ENCODE measurements around the gene CEACAM21. TPM values are rescaled to one million over a fixed set of nuclear protein-coding genes. Genes with fewer than 3 reads are reported as not detected.

The CEACAM21 gene
- total and polyA plus RNA-seq, 4 donors = 0.38 to 3.1 (median 1.6) TPM; not detected in 1

DNA sequence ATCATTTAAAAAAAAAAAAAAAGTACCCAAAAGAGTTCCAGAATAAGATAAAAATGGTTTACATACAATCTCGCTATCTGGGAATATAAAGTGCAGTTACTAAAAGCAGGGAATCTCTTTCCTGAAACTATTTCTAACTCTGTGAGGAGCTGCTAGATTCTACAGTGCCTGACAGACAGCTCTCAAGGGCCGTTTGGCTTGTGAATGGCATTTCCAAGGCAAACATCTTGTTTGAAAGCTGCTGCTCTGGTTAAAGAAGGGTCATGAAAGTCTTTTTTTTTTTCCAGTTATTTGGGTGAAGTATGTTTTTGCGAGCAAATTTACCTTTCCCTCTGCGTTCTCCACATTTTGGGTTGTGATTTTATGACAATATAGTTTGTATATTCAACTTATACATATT lies 29.0 kb upstream of the CEACAM21 start:
- ATAC-seq (ENCODE audit: low FRiP score) = no peak
- Histone ChIP-seq H3K27ac (ENCODE audit: low read depth in 1 of 2, low read length in 2 of 2) (no peak overlapping the region), H3K4me1 (ENCODE audit: control insufficient read depth in 1 of 2, insufficient read depth in 2 of 2, low read length in 2 of 2) (no peaks in the 10 kb centered on the region), H3K27me3 (ENCODE audit: control insufficient read depth in 1 of 2, insufficient read depth in 2 of 2, low read length in 1 of 2) (peaks cover 0 to 2% of the 10 kb centered on the region in 2 donors), H3K9me3 (ENCODE audit: control insufficient read depth, low read length) (no peaks in the 10 kb centered on the region), H3K36me3 (ENCODE audit: control insufficient read depth in 1 of 2, insufficient read depth in 2 of 2, low read length in 1 of 2) (no peaks in the 10 kb centered on the region), H3K4me3 (ENCODE audit: low read length in 2 of 2) (no peak overlapping the region)
- 54 to 56% methylated on average over 4 of the region's 4 CpGs for WGBS, 2 donors
- no peak for DNase-seq
- intact Hi-C loops (cut with DNase I) = no loop called here

DNA sequence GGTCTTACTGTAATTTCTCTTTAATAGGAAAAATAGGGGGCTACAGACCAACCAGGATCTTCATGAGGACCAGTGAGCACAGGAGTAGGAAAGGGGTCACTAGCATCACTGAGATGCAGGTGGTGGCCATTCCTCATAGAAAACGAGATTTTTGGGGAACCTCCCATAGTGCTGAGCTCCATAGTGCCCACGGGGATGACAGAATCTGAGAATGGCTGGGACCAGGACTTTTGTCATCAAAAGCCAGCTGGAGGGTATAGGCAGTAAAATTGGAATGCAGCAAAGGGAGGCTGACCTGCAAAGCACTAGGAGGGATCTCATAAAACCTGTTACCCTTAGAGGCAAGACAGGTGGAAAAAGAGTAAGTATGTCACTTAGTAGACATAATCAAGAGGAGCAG lies 28.4 kb upstream of the CEACAM21 start:
- 41 to 46% methylated on average over 2 of the region's 2 CpGs for WGBS, 2 donors
- Histone ChIP-seq H3K4me1 (ENCODE audit: control insufficient read depth in 1 of 2, insufficient read depth in 2 of 2, low read length in 2 of 2) (no peaks in the 10 kb centered on the region), H3K27ac (ENCODE audit: low read depth in 1 of 2, low read length in 2 of 2) (no peak overlapping the region), H3K36me3 (ENCODE audit: control insufficient read depth in 1 of 2, insufficient read depth in 2 of 2, low read length in 1 of 2) (no peaks in the 10 kb centered on the region), H3K27me3 (ENCODE audit: control insufficient read depth in 1 of 2, insufficient read depth in 2 of 2, low read length in 1 of 2) (peaks cover 0 to 2% of the 10 kb centered on the region in 2 donors), H3K4me3 (ENCODE audit: low read length in 2 of 2) (no peak overlapping the region), H3K9me3 (ENCODE audit: control insufficient read depth, low read length) (peaks cover under 1% of the 10 kb centered on the region)
- DNase-seq (no peak), ATAC-seq (ENCODE audit: low FRiP score) (no peak)
- intact Hi-C loops (cut with DNase I) = no loop called here

DNA sequence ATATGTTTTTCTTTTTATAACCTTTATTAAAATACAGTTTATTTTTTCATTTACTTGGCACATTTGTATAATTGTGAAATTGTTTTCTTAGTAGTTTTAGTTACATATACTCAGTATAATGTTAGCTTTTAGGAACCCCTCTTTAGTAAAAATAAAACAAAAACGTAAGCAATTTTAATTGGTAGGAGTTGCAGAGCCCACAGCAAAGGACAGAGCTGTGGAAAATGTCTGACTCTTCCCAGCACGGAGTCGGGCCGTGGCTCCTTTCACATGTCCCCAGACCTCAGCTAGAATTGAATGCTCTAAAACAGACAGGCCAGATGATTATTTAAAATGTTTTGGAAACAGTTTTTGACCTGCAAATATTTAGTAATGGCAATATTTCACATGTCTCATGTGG lies 27.9 kb upstream of the CEACAM21 start:
- no peak overlapping the region for H3K27ac ChIP-seq (ENCODE audit: low read depth in 1 of 2, low read length in 2 of 2)
- no peak overlapping the region for H3K4me3 ChIP-seq (ENCODE audit: low read length in 2 of 2)
- H3K4me1 ChIP-seq (ENCODE audit: control insufficient read depth in 1 of 2, insufficient read depth in 2 of 2, low read length in 2 of 2) = no peaks in the 10 kb centered on the region
- ATAC-seq (ENCODE audit: low FRiP score) (no peak), DNase-seq (no peak)
- H3K9me3 ChIP-seq (ENCODE audit: control insufficient read depth, low read length) = peaks cover 2% of the 10 kb centered on the region
- intact Hi-C loops (cut with DNase I) = no loop called here
- peaks cover 0 to 2% of the 10 kb centered on the region in 2 donors for H3K27me3 ChIP-seq (ENCODE audit: control insufficient read depth in 1 of 2, insufficient read depth in 2 of 2, low read length in 1 of 2)
- H3K36me3 ChIP-seq (ENCODE audit: control insufficient read depth in 1 of 2, insufficient read depth in 2 of 2, low read length in 1 of 2) = no peaks in the 10 kb centered on the region
- 40 to 50% methylated on average over 4 of the region's 4 CpGs for WGBS, 2 donors

DNA sequence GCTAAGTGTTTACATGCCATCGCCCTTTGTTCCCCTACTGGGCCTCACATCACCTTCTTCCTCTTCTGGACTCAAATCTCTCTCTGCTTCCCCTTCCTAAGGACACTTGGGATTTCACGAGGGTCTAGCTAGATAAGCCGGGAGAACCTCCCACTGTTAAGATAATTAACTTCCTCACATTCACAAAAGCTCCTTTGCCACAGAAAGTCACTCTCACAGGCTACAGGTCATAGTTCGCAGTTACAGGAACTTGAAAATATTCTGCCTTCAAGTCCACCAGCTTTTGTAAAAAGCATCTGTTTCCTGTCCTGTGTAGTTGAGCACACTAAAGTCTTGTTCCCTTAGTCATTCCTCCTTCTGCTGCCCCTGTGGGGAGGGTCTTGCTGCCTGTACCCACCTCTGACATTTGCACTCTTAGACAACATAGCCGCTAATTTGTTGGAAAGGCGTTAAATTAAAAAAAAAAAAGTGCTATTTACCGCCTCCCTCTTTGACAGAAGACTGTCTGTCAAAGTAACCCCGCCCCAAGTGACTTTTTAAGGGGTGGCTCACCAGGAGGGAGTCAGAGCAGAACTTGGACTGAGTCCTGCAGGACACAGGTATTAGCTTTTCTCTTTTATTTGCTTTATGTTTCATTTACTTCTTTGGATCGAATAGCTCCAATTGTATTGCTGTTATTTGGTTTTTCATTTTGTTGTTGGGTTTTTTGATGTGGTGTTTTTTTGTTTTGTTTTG lies 26.8 kb upstream of the CEACAM21 start:
- intact Hi-C loops (cut with DNase I) = no loop called here
- Histone ChIP-seq H3K4me1 (ENCODE audit: control insufficient read depth in 1 of 2, insufficient read depth in 2 of 2, low read length in 2 of 2) (no peaks in the 10 kb centered on the region), H3K36me3 (ENCODE audit: control insufficient read depth in 1 of 2, insufficient read depth in 2 of 2, low read length in 1 of 2) (no peaks in the 10 kb centered on the region), H3K27ac (ENCODE audit: low read depth in 1 of 2, low read length in 2 of 2) (no peak overlapping the region), H3K9me3 (ENCODE audit: control insufficient read depth, low read length) (peaks cover 2% of the 10 kb centered on the region), H3K27me3 (ENCODE audit: control insufficient read depth in 1 of 2, insufficient read depth in 2 of 2, low read length in 1 of 2) (peaks cover 0 to 2% of the 10 kb centered on the region in 2 donors), H3K4me3 (ENCODE audit: low read length in 2 of 2) (no peak overlapping the region)
- DNase-seq (no peak), ATAC-seq (ENCODE audit: low FRiP score) (peak; percentile 33)
- 21% methylated on average over 9 of the region's 9 CpGs for WGBS, 2 donors

DNA sequence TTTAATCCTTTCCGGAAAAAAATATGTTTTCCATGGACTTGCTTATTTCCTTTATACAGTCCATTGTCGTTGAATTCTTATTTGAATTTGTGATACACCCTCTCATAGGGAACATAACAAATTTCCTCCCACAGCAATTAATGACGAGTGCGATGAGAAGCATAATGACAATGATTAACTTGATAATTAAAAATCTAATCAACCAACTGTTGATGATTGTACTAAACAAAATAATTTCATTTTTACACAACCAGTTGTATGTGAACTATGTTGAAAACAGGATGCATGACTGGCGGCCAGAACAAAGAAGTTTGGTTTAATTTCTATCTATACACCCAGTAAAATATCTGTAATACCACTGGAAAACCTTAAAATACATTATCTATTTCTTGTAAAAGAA lies 26.1 kb upstream of the CEACAM21 start:
- no peak overlapping the region for H3K4me3 ChIP-seq (ENCODE audit: low read length in 2 of 2)
- WGBS, 2 donors = 82 to 88% methylated on average over 5 of the region's 5 CpGs
- H3K27ac ChIP-seq (ENCODE audit: low read depth in 1 of 2, low read length in 2 of 2) = no peak overlapping the region
- ATAC-seq (ENCODE audit: low FRiP score) (no peak), DNase-seq (no peak)
- no peaks in the 10 kb centered on the region for H3K36me3 ChIP-seq (ENCODE audit: control insufficient read depth in 1 of 2, insufficient read depth in 2 of 2, low read length in 1 of 2)
- no peaks in the 10 kb centered on the region for H3K4me1 ChIP-seq (ENCODE audit: control insufficient read depth in 1 of 2, insufficient read depth in 2 of 2, low read length in 2 of 2)
- peaks cover 2% of the 10 kb centered on the region for H3K9me3 ChIP-seq (ENCODE audit: control insufficient read depth, low read length)
- peaks cover 0 to 2% of the 10 kb centered on the region in 2 donors for H3K27me3 ChIP-seq (ENCODE audit: control insufficient read depth in 1 of 2, insufficient read depth in 2 of 2, low read length in 1 of 2)
- intact Hi-C loops (cut with DNase I) = no loop called here

DNA sequence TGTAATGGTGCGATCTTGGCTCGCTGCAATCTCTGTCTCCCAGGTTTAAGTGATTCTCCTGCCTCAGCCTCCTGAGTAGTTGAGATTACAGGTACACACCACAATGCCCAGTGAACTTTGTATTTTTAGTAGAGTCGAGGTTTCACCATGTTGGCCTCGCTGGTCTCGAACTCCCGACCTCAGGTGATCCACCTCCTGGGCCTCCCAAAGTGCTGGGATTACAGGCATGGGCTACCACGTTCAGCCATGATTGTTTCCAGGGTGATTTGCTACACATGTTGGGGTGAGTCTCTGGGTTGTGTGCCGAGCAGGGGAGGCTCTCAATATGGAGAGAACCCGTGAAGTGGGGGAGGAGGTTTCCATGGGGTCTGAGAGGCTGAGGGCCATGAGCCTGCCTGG lies 24.8 kb upstream of the CEACAM21 start:
- intact Hi-C loops (cut with DNase I) = no loop called here
- H3K27me3 ChIP-seq (ENCODE audit: control insufficient read depth in 1 of 2, insufficient read depth in 2 of 2, low read length in 1 of 2) = peaks cover 0 to 2% of the 10 kb centered on the region in 2 donors
- no peak for ATAC-seq (ENCODE audit: low FRiP score)
- 74 to 88% methylated on average over 9 of the region's 9 CpGs for WGBS, 2 donors
- H3K4me3 ChIP-seq (ENCODE audit: low read length in 2 of 2) = no peak overlapping the region
- H3K4me1 ChIP-seq (ENCODE audit: control insufficient read depth in 1 of 2, insufficient read depth in 2 of 2, low read length in 2 of 2) = no peaks in the 10 kb centered on the region
- H3K36me3 ChIP-seq (ENCODE audit: control insufficient read depth in 1 of 2, insufficient read depth in 2 of 2, low read length in 1 of 2) = no peaks in the 10 kb centered on the region
- H3K27ac ChIP-seq (ENCODE audit: low read depth in 1 of 2, low read length in 2 of 2) = no peak overlapping the region
- H3K9me3 ChIP-seq (ENCODE audit: control insufficient read depth, low read length) = peaks cover 2% of the 10 kb centered on the region
- DNase-seq = no peak

DNA sequence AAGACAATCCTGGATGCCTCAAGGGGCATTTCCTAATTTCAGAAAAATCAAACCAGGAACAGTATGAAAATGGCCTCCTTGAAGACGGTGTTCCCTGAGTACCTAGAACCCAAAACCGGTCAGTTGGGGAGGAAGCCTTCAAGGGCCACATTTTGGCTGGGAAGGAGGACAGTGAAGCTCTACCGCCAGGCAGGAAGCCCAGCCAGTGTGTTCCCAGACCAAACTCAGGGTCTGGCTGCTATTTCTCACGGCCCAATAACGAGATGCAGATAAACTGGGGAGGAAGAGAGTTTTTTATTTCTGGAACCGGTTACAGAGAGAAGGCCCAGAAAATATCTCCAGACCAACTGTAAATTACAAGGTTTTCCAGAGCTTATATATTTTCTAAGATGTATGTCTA lies 24.3 kb upstream of the CEACAM21 start:
- Histone ChIP-seq H3K4me3 (ENCODE audit: low read length in 2 of 2) (no peak overlapping the region), H3K9me3 (ENCODE audit: control insufficient read depth, low read length) (peaks cover 2% of the 10 kb centered on the region), H3K27me3 (ENCODE audit: control insufficient read depth in 1 of 2, insufficient read depth in 2 of 2, low read length in 1 of 2) (peaks cover 0 to 2% of the 10 kb centered on the region in 2 donors), H3K27ac (ENCODE audit: low read depth in 1 of 2, low read length in 2 of 2) (no peak overlapping the region), H3K36me3 (ENCODE audit: control insufficient read depth in 1 of 2, insufficient read depth in 2 of 2, low read length in 1 of 2) (no peaks in the 10 kb centered on the region), H3K4me1 (ENCODE audit: control insufficient read depth in 1 of 2, insufficient read depth in 2 of 2, low read length in 2 of 2) (no peaks in the 10 kb centered on the region)
- 63 to 71% methylated on average over 6 of the region's 6 CpGs for WGBS, 2 donors
- no peak for ATAC-seq (ENCODE audit: low FRiP score)
- intact Hi-C loops (cut with DNase I) = no loop called here
- no peak for DNase-seq

DNA sequence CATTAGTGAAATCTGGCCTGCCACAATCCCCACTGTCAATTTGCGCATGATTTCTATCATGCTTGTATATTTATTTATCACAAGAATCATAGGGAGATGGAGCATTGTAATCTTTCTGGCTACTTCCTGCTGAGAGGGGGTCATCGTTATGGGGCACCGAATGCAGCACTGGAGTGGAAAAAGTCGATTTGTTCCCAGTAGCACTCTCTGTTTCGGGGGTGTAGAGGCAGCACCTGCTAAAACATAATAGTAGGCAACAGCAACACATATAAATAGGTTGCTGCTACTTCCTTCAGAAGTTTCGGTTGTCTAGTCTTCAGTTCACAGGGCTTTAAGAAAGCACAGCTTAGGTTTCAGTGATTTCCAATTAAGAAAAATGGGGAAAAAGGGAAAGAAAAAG lies 23.4 kb upstream of the CEACAM21 start:
- H3K9me3 ChIP-seq (ENCODE audit: control insufficient read depth, low read length) = peaks cover 2% of the 10 kb centered on the region
- intact Hi-C loops (cut with DNase I) = no loop called here
- H3K4me1 ChIP-seq (ENCODE audit: control insufficient read depth in 1 of 2, insufficient read depth in 2 of 2, low read length in 2 of 2) = no peaks in the 10 kb centered on the region
- WGBS, 2 donors = 73 to 77% methylated on average over 6 of the region's 6 CpGs
- H3K27ac ChIP-seq (ENCODE audit: low read depth in 1 of 2, low read length in 2 of 2) = no peak overlapping the region
- no peaks in the 10 kb centered on the region for H3K36me3 ChIP-seq (ENCODE audit: control insufficient read depth in 1 of 2, insufficient read depth in 2 of 2, low read length in 1 of 2)
- DNase-seq (no peak), ATAC-seq (ENCODE audit: low FRiP score) (no peak)
- peaks cover 0 to under 1% of the 10 kb centered on the region in 2 donors for H3K27me3 ChIP-seq (ENCODE audit: control insufficient read depth in 1 of 2, insufficient read depth in 2 of 2, low read length in 1 of 2)
- H3K4me3 ChIP-seq (ENCODE audit: low read length in 2 of 2) = no peak overlapping the region

DNA sequence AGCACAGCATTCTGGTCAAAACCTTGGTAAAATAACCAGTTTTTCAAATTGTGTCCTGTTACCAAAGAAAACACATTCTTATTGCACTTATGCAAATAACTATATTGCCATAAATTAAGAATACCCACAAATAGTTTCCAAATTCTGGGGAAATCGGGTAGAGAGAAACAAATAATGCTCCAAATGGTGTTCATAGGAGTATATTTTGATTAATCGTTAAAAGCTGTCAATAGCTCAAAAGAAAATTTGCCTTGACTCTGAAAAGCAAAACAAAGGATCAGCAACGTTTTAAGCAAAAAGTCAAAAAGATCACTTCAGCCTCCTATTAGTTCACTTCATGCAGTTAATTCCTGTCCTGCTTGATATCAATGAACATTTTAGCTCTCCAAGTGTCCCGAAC lies 22.2 kb upstream of the CEACAM21 start:
- no peak overlapping the region for H3K4me3 ChIP-seq (ENCODE audit: low read length in 2 of 2)
- DNase-seq (no peak), ATAC-seq (ENCODE audit: low FRiP score) (no peak)
- intact Hi-C loops (cut with DNase I) = no loop called here
- H3K36me3 ChIP-seq (ENCODE audit: control insufficient read depth in 1 of 2, insufficient read depth in 2 of 2, low read length in 1 of 2) = no peaks in the 10 kb centered on the region
- no peaks in the 10 kb centered on the region for H3K27me3 ChIP-seq (ENCODE audit: control insufficient read depth in 1 of 2, insufficient read depth in 2 of 2, low read length in 1 of 2)
- H3K27ac ChIP-seq (ENCODE audit: low read depth in 1 of 2, low read length in 2 of 2) = no peak overlapping the region
- H3K4me1 ChIP-seq (ENCODE audit: control insufficient read depth in 1 of 2, insufficient read depth in 2 of 2, low read length in 2 of 2) = no peaks in the 10 kb centered on the region
- 75 to 78% methylated on average over 4 of the region's 4 CpGs for WGBS, 2 donors
- peaks cover 2% of the 10 kb centered on the region for H3K9me3 ChIP-seq (ENCODE audit: control insufficient read depth, low read length)
